Measurements from ENCODE around the gene APOC3.
A peak's percentile ranks its signal among the peaks of the same experiment; 100 is the strongest.
"Not testable (repeated sequence)": the region's sequence is repeated elsewhere in the genome, so short reads cannot be mapped to it uniquely, and the experiment has no call there.

APOC3 gene

GRCh38 chr11:116827461-116827860 is 2.2 kb upstream of the APOC3 start:
- no peak for DNase-seq (ENCODE audit: low read depth)
- no peak overlapping the region for H3K4me3 ChIP-seq (ENCODE audit: low read depth, low read length)

- no peak overlapping the region for H3K4me3 ChIP-seq (ENCODE audit: low read depth, low read length)
- DNase-seq (ENCODE audit: low read depth) = no peak
Observed at GRCh38 chr11:116828632-116829524, 829 bp upstream of the APOC3 start.

- no peak overlapping the region for H3K4me3 ChIP-seq (ENCODE audit: low read depth, low read length)
- no peak for DNase-seq (ENCODE audit: low read depth)
Observed at GRCh38 chr11:116830184-116830912, 641 bp downstream of the APOC3 start.

- no peak overlapping the region for H3K4me3 ChIP-seq (ENCODE audit: low read depth, low read length)
- no peak for DNase-seq (ENCODE audit: low read depth)
Observed at GRCh38 chr11:116831790-116832349, 2.2 kb downstream of the APOC3 start.

GRCh38 chr11:116832350-116833290 is 2.9 kb downstream of the APOC3 start:
- DNase-seq (ENCODE audit: low read depth) = no peak
- H3K4me3 ChIP-seq (ENCODE audit: low read depth, low read length) = no peak overlapping the region

GRCh38 chr11:116833491-116833815 is 3.7 kb downstream of the APOC3 start:
- DNase-seq (ENCODE audit: low read depth) = no peak
- no peak overlapping the region for H3K4me3 ChIP-seq (ENCODE audit: low read depth, low read length)

- DNase-seq (ENCODE audit: low read depth) = no peak
- H3K4me3 ChIP-seq (ENCODE audit: low read depth, low read length) = no peak overlapping the region
Observed at GRCh38 chr11:116833816-116834534, 4.3 kb downstream of the APOC3 start.

- H3K4me3 ChIP-seq (ENCODE audit: low read depth, low read length); DNase-seq (ENCODE audit: low read depth): not testable (repeated sequence)
Observed at GRCh38 chr11:116834535-116835041, 4.9 kb downstream of the APOC3 start.

GRCh38 chr11:116835042-116835772 is 5.5 kb downstream of the APOC3 start:
- peak overlapping the region; percentile 32 for H3K4me3 ChIP-seq (ENCODE audit: low read depth, low read length)

GRCh38 chr11:116835791-116836631 is 6.3 kb downstream of the APOC3 start:
- peak overlapping the region; percentile 32 for H3K4me3 ChIP-seq (ENCODE audit: low read depth, low read length)
- peak; percentile 87 for DNase-seq (ENCODE audit: low read depth)

More at GRCh38 chr11:116835042-116835772, 5.5 kb downstream of the APOC3 start:
- no peak for DNase-seq (ENCODE audit: low read depth)

- no peak for DNase-seq (ENCODE audit: low read depth)
- H3K4me3 ChIP-seq (ENCODE audit: low read depth, low read length) = no peak overlapping the region
Observed at GRCh38 chr11:116836632-116836991, 6.9 kb downstream of the APOC3 start.

- H3K4me3 ChIP-seq (ENCODE audit: low read depth, low read length) = no peak within 1 kb of the TSS
- DNase-seq (ENCODE audit: low read depth) = no peak
Observed at GRCh38 chr11:116837231-116838091, 7.8 kb downstream of the APOC3 start, which contains the start of gene APOA1. Gene APOA1 (minus strand): TSS chr11:116837622. CDS start chr11:116837387, 235 bp downstream.

GRCh38 chr11:116838321-116839084 is 8.8 kb downstream of the APOC3 start:
- no peak overlapping the region for H3K4me3 ChIP-seq (ENCODE audit: low read depth, low read length)
- DNase-seq (ENCODE audit: low read depth) = no peak

GRCh38 chr11:116840224-116840745 is 10.6 kb downstream of the APOC3 start:
- no peak for DNase-seq (ENCODE audit: low read depth)
- H3K4me3 ChIP-seq (ENCODE audit: low read depth, low read length) = no peak overlapping the region

- DNase-seq (ENCODE audit: low read depth) = no peak
- H3K4me3 ChIP-seq (ENCODE audit: low read depth, low read length) = no peak overlapping the region
Observed at GRCh38 chr11:116840746-116841296, 11.1 kb downstream of the APOC3 start.

Measured in skeletal muscle cell (primary cell).